ENCODE measurements around the gene BLTP2.

The BLTP2 gene

DNA sequence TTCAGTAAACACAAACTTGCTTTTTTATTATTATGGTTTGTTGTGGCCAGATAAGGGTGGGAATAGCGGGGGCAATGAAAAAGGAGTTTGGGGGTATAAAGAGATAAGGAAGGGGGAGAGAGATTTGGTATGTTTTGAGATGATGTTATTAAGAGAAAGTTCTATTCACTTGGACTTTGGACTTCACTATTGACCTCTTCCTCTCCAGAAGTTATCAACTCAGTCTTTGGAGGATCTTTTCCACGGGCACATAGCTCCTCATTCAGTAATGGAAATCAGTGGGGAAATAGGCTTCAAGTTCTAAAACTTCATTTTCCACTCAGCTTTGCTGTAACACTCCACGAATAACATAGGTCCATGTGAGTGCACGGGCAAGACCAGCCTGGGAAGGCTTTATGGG, 43.5 kb upstream of the BLTP2 start:
- no peak for ATAC-seq
- TF ChIP-seq BACH2 (CRISPR knock-in tag; IDR thresholded peaks at IDR 0.05; ENCODE audit: borderline replicate concordance) (no peak), ZNF565 (CRISPR knock-in tag; conservative IDR thresholded peaks at IDR 0.05; ENCODE audit: low read depth) (no peak), GLIS3 (CRISPR knock-in tag; IDR thresholded peaks at IDR 0.05) (no peak), PPARA (CRISPR knock-in tag; IDR thresholded peaks at IDR 0.05; ENCODE audit: borderline replicate concordance) (no peak), ZFP30 (CRISPR knock-in tag; IDR thresholded peaks at IDR 0.05) (no peak), ZC3H10 (CRISPR knock-in tag; IDR thresholded peaks at IDR 0.05) (no peak), ZNF70 (CRISPR knock-in tag; IDR thresholded peaks at IDR 0.05) (no peak), OSR1 (CRISPR knock-in tag; IDR thresholded peaks at IDR 0.05) (no peak), SNAI2 (CRISPR knock-in tag; IDR thresholded peaks at IDR 0.05) (no peak), TCF4 (CRISPR knock-in tag; IDR thresholded peaks at IDR 0.05; ENCODE audit: borderline replicate concordance) (no peak), TOX (CRISPR knock-in tag; IDR thresholded peaks at IDR 0.05; ENCODE audit: borderline replicate concordance) (no peak), ZFP3 (CRISPR knock-in tag; IDR thresholded peaks at IDR 0.05) (no peak), ZNF8 (CRISPR knock-in tag; IDR thresholded peaks at IDR 0.05) (no peak), CSDC2 (CRISPR knock-in tag; IDR thresholded peaks at IDR 0.05) (no peak), ARNTL (CRISPR knock-in tag; IDR thresholded peaks at IDR 0.05; ENCODE audit: borderline replicate concordance, low read depth) (no peak)
- TF ChIP-seq, protein P1, sequence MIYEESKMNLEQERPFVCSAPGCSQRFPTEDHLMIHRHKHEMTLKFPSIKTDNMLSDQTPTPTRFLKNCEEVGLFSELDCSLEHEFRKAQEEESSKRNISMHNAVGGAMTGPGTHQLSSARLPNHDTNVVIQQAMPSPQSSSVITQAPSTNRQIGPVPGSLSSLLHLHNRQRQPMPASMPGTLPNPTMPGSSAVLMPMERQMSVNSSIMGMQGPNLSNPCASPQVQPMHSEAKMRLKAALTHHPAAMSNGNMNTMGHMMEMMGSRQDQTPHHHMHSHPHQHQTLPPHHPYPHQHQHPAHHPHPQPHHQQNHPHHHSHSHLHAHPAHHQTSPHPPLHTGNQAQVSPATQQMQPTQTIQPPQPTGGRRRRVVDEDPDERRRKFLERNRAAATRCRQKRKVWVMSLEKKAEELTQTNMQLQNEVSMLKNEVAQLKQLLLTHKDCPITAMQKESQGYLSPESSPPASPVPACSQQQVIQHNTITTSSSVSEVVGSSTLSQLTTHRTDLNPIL (CRISPR knock-in tag; IDR thresholded peaks at IDR 0.05; ENCODE audit: low read depth) = no peak
- TF ChIP-seq, protein P2, sequence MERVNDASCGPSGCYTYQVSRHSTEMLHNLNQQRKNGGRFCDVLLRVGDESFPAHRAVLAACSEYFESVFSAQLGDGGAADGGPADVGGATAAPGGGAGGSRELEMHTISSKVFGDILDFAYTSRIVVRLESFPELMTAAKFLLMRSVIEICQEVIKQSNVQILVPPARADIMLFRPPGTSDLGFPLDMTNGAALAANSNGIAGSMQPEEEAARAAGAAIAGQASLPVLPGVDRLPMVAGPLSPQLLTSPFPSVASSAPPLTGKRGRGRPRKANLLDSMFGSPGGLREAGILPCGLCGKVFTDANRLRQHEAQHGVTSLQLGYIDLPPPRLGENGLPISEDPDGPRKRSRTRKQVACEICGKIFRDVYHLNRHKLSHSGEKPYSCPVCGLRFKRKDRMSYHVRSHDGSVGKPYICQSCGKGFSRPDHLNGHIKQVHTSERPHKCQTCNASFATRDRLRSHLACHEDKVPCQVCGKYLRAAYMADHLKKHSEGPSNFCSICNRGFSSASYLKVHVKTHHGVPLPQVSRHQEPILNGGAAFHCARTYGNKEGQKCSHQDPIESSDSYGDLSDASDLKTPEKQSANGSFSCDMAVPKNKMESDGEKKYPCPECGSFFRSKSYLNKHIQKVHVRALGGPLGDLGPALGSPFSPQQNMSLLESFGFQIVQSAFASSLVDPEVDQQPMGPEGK (CRISPR knock-in tag; IDR thresholded peaks at IDR 0.05; ENCODE audit: borderline replicate concordance) = no peak

DNA sequence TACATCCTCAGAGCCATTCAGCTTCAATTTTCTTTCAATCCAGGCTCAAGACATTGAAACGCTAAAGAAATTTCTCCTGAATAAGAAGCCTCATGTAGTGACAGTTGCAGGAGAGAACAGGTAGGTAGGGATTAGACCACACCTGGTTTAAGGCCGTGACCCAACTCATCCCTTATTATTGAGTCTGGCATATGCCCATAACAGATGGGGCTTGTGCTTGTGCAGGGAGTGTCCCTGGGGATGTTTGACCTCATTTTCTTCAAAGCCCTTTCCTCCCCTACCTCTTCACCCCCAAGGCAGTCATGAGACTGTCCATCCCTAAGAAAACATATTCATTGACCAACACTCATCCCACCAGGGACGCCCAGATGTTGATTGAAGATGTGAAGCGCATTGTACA, 41.3 kb upstream of the BLTP2 start:
- no peak for ATAC-seq
- TF ChIP-seq ARNTL (CRISPR knock-in tag; IDR thresholded peaks at IDR 0.05; ENCODE audit: borderline replicate concordance, low read depth) (no peak), ZFP30 (CRISPR knock-in tag; IDR thresholded peaks at IDR 0.05) (no peak), BACH2 (CRISPR knock-in tag; IDR thresholded peaks at IDR 0.05; ENCODE audit: borderline replicate concordance) (no peak)

DNA sequence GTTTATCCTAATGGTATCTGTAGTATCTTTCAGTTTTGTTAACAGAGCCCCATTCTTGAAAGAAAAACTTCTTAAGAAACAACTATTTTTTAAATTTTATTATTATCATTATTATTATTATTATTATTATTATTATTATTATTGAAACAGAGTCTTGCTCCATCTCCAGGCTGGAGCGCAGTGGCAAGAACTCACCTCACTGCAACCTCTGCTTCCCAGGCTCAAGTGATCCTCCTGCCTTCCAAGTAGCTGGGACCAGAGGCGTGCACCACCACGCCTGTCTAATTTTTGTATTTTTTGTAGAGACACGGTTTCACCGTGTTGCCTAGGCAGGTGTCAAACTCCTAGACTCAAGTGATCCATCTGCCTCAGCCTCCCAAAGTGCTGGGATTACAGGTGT, 40.4 kb upstream of the BLTP2 start:
- TF ChIP-seq ZFP30 (CRISPR knock-in tag; IDR thresholded peaks at IDR 0.05) (no peak), RARB (CRISPR knock-in tag; IDR thresholded peaks at IDR 0.05) (no peak)
- TF ChIP-seq, protein P1 (CRISPR knock-in tag; IDR thresholded peaks at IDR 0.05; ENCODE audit: low read depth) = no peak
- no peak for ATAC-seq

DNA sequence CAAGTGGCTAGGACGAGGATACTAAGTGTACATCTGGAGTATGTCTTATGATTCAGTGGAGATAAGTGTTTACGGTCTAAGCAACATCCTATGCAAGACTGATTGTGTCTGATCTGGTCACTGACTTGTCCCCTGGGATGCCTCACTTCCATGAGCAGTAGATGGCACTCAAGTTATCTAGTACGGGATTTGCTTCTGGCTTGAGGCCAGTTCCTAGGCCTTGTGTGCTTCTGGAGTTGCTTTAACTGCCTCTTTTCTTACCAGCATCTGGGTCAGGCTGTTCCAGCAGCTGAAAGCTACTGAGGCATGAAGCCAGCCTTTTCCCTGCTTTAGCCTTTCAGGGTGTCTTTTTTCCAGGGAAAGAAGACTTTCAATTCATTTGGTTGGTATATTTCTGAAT, 40.0 kb upstream of the BLTP2 start:
- ATAC-seq = peak; percentile 49; the same call in 2 of the 3 replicates
- TF ChIP-seq GLIS3 (CRISPR knock-in tag; IDR thresholded peaks at IDR 0.05) = no peak
- no peak for TF ChIP-seq ZC3H10 (CRISPR knock-in tag; IDR thresholded peaks at IDR 0.05)
- TF ChIP-seq ISL1 (CRISPR knock-in tag; IDR thresholded peaks at IDR 0.05) = no peak
- TF ChIP-seq, protein P3, sequence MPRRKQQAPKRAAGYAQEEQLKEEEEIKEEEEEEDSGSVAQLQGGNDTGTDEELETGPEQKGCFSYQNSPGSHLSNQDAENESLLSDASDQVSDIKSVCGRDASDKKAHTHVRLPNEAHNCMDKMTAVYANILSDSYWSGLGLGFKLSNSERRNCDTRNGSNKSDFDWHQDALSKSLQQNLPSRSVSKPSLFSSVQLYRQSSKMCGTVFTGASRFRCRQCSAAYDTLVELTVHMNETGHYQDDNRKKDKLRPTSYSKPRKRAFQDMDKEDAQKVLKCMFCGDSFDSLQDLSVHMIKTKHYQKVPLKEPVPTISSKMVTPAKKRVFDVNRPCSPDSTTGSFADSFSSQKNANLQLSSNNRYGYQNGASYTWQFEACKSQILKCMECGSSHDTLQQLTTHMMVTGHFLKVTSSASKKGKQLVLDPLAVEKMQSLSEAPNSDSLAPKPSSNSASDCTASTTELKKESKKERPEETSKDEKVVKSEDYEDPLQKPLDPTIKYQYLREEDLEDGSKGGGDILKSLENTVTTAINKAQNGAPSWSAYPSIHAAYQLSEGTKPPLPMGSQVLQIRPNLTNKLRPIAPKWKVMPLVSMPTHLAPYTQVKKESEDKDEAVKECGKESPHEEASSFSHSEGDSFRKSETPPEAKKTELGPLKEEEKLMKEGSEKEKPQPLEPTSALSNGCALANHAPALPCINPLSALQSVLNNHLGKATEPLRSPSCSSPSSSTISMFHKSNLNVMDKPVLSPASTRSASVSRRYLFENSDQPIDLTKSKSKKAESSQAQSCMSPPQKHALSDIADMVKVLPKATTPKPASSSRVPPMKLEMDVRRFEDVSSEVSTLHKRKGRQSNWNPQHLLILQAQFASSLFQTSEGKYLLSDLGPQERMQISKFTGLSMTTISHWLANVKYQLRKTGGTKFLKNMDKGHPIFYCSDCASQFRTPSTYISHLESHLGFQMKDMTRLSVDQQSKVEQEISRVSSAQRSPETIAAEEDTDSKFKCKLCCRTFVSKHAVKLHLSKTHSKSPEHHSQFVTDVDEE (CRISPR knock-in tag; IDR thresholded peaks at IDR 0.05) = no peak
- TF ChIP-seq ZFP30 (CRISPR knock-in tag; IDR thresholded peaks at IDR 0.05) = no peak
- TF ChIP-seq RARB (CRISPR knock-in tag; IDR thresholded peaks at IDR 0.05) = no peak
- TF ChIP-seq, protein P4, sequence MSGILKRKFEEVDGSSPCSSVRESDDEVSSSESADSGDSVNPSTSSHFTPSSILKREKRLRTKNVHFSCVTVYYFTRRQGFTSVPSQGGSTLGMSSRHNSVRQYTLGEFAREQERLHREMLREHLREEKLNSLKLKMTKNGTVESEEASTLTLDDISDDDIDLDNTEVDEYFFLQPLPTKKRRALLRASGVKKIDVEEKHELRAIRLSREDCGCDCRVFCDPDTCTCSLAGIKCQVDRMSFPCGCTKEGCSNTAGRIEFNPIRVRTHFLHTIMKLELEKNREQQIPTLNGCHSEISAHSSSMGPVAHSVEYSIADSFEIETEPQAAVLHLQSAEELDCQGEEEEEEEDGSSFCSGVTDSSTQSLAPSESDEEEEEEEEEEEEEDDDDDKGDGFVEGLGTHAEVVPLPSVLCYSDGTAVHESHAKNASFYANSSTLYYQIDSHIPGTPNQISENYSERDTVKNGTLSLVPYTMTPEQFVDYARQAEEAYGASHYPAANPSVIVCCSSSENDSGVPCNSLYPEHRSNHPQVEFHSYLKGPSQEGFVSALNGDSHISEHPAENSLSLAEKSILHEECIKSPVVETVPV (CRISPR knock-in tag; IDR thresholded peaks at IDR 0.05) = no peak
- TF ChIP-seq ESRRG (CRISPR knock-in tag; IDR thresholded peaks at IDR 0.05) = no peak
- no peak for TF ChIP-seq ZFP3 (CRISPR knock-in tag; IDR thresholded peaks at IDR 0.05)
- no peak for TF ChIP-seq BACH2 (CRISPR knock-in tag; IDR thresholded peaks at IDR 0.05; ENCODE audit: borderline replicate concordance)
